Neural cell (in vitro differentiated cells): ENCODE results near the gene PCSK4. TPM values are rescaled to one million over a fixed set of nuclear protein-coding genes. Genes with fewer than 3 reads are reported as not detected.

Experiments used
- H2AFZ ChIP-seq: fragments of 200-600, 300-800 bp; sonication (generic), shearing (Covaris generic); 2 replicates; pipeline ENCODE4 v1.6.0; 2014; ENCODE audit warnings: low read depth, mild to moderate bottlenecking, antibody characterized with exemption, low read length, moderate library complexity
- H3F3A ChIP-seq: fragments of 200-600 bp; shearing (Covaris generic); 2 replicates; pipeline ENCODE4 v1.6.1; 2016; ENCODE audit warnings: mild to moderate bottlenecking, moderate library complexity, mixed read lengths, antibody characterized with exemption, low read length; ENCODE audit not compliant: insufficient read depth, poor library complexity, severe bottlenecking
- H3K27ac ChIP-seq: fragments of 200-600, 300-800 bp; sonication (generic), shearing (Covaris generic); 2 replicates; pipeline ENCODE4 v1.5.1; 2014; ENCODE audit warnings: mild to moderate bottlenecking, low read length, moderate library complexity
- H3K27me3 ChIP-seq: fragments of 300-800, 200-600 bp; sonication (generic), shearing (Covaris generic); 2 replicates; pipeline ENCODE4 v1.6.0; 2014; ENCODE audit warnings: mild to moderate bottlenecking, low read depth, low read length, moderate library complexity; ENCODE audit not compliant: insufficient read depth
- H3K36me3 ChIP-seq: fragments of 300-800, 200-600 bp; sonication (generic), shearing (Covaris generic); 2 replicates; pipeline ENCODE4 v1.5.1; 2014; ENCODE audit warnings: mild to moderate bottlenecking, antibody characterized with exemption, low read length, moderate library complexity; ENCODE audit not compliant: insufficient read depth
- H3K4me2 ChIP-seq: fragments of 300-800, 200-600 bp; sonication (generic), shearing (Covaris generic); 2 replicates; pipeline ENCODE4 v1.6.0; 2014; ENCODE audit warnings: mild to moderate bottlenecking, low read length
- H3K4me3 ChIP-seq: fragments of 300-800, 200-600 bp; sonication (generic), shearing (Covaris generic); 2 replicates; pipeline ENCODE4 v1.5.1; 2014; ENCODE audit warnings: mild to moderate bottlenecking, low read length, moderate library complexity
- H3K79me2 ChIP-seq: fragments of 200-600 bp; shearing (Covaris generic); replicated peaks from 2 replicates; pipeline ENCODE4 v1.6.0; 2014; ENCODE audit warnings: mild to moderate bottlenecking, low read length, moderate library complexity; ENCODE audit not compliant: insufficient read depth
- H3K9ac ChIP-seq: fragments of 300-800, 200-600 bp; sonication (generic), shearing (Covaris generic); 2 replicates; pipeline ENCODE4 v1.6.1; 2016; ENCODE audit warnings: mild to moderate bottlenecking, low read length, mixed read lengths
- H3K9me2 ChIP-seq: fragments of 200-600 bp; shearing (Covaris generic); 2 replicates; pipeline ENCODE4 v1.6.1; 2016; ENCODE audit warnings: mild to moderate bottlenecking, low read length, mixed read lengths; ENCODE audit not compliant: insufficient read depth
- H3K9me3 ChIP-seq: fragments of 200-600, 300-800 bp; sonication (generic), shearing (Covaris generic); 2 replicates; pipeline ENCODE4 v1.6.1; 2016; ENCODE audit warnings: mild to moderate bottlenecking, mixed run types, low read length, moderate library complexity, mixed read lengths
- H4K20me1 ChIP-seq: fragments of 200-600 bp; shearing (Covaris generic); 2 replicates; pipeline ENCODE4 v1.6.1; 2016; ENCODE audit warnings: mild to moderate bottlenecking, mixed run types; ENCODE audit not compliant: insufficient read depth
- EP300 ChIP-seq: fragments of 450-650 bp; conservative IDR thresholded peaks from 2 replicates; pipeline ENCODE4 v1.6.1; 2014; ENCODE audit warnings: antibody characterized with exemption, mild to moderate bottlenecking, moderate library complexity; ENCODE audit not compliant: poor library complexity, severe bottlenecking
- EZH2 ChIP-seq: fragments of 200-600, 300-800 bp; shearing (Covaris generic), sonication (generic); IDR thresholded peaks from 2 replicates; pipeline ENCODE4 v1.6.1; 2014; ENCODE audit warnings: antibody characterized with exemption, low read length, borderline replicate concordance, mild to moderate bottlenecking; ENCODE audit not compliant: insufficient read depth, poor library complexity, severe bottlenecking
- MXI1 ChIP-seq: fragments of 450-650 bp; conservative IDR thresholded peaks from 2 replicates; pipeline ENCODE4 v1.6.1; 2014; ENCODE audit warnings: antibody characterized with exemption, mild to moderate bottlenecking; ENCODE audit not compliant: poor library complexity, severe bottlenecking
- POLR2AphosphoS5 ChIP-seq: IDR thresholded peaks from 2 replicates; pipeline ENCODE4 v1.6.1; 2012
- RAD21 ChIP-seq: fragments of 450-650 bp; conservative IDR thresholded peaks from 2 replicates; pipeline ENCODE4 v1.6.1; 2014; ENCODE audit warnings: antibody characterized with exemption, mild to moderate bottlenecking, moderate library complexity
- SMC3 ChIP-seq: fragments of 450-650 bp; conservative IDR thresholded peaks from 2 replicates; pipeline ENCODE4 v1.6.1; 2014; ENCODE audit warnings: antibody characterized with exemption, mild to moderate bottlenecking, moderate library complexity; ENCODE audit not compliant: poor library complexity
- TAF1 ChIP-seq: IDR thresholded peaks from 2 replicates; pipeline ENCODE4 v1.6.1; 2012; ENCODE audit warnings: low read depth
- polyA plus RNA-seq: library from polyadenylated mRNA; depleted of rRNA; stranded (reverse); fragments of >200 nt; gene quantifications from 2 replicates; pipeline ENCODE4 v1.2.3, GENCODE V29; 2014
- TF ChIP-seq, protein P1 (sequence below): IDR thresholded peaks from 2 replicates; pipeline ENCODE4 v1.6.1; 2012; ENCODE audit warnings: borderline replicate concordance
- TF ChIP-seq, protein P2 (sequence below): fragments of 450-650 bp; IDR thresholded peaks from 2 replicates; pipeline ENCODE4 v1.5.1; 2014; ENCODE audit warnings: antibody characterized with exemption, mild to moderate bottlenecking, moderate library complexity; ENCODE audit not compliant: poor library complexity, severe bottlenecking

The PCSK4 gene
- polyA plus RNA-seq, 1 donor from 2014 or later = 11.8 TPM

DNA sequence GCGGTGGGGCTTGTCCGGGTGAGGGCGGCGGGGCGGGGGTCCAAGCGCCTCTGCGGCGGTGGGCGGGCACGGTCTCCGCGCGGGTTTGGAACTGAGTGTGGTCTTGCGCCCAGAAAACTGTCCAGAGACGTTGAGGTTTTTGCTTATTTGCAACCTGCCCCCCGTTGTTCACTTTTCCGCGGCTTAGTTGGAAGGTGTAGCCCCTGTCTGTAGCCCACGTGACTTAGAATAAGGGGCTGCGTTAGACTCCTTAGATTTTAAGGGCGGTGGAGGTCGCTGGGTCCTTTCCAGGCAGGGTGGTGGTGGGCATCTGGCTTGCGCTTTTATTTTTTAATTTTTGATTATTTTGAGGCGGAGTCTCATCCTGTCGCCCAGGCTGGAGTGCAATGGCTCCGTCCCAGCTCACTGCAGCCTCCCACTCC, 51.2 kb downstream of the PCSK4 start:
- Histone ChIP-seq H2AFZ (no peak overlapping the region), H3F3A (peaks cover 4% of the 10 kb centered on the region), H3K4me2 (peak overlapping the region; percentile 44), H3K27me3 (no peaks in the 10 kb centered on the region), H3K27ac (peak overlapping the region; percentile 82), H3K4me3 (peak overlapping the region; percentile 96), H3K9ac (peak overlapping the region; percentile 81), H3K9me3 (no peaks in the 10 kb centered on the region), H3K9me2 (no peaks in the 10 kb centered on the region), H3K79me2 (peaks cover 14% of the 10 kb centered on the region), H4K20me1 (peaks cover 4% of the 10 kb centered on the region), H3K36me3 (no peaks in the 10 kb centered on the region)
- no peak for TF ChIP-seq RAD21
- TF ChIP-seq, protein P1, sequence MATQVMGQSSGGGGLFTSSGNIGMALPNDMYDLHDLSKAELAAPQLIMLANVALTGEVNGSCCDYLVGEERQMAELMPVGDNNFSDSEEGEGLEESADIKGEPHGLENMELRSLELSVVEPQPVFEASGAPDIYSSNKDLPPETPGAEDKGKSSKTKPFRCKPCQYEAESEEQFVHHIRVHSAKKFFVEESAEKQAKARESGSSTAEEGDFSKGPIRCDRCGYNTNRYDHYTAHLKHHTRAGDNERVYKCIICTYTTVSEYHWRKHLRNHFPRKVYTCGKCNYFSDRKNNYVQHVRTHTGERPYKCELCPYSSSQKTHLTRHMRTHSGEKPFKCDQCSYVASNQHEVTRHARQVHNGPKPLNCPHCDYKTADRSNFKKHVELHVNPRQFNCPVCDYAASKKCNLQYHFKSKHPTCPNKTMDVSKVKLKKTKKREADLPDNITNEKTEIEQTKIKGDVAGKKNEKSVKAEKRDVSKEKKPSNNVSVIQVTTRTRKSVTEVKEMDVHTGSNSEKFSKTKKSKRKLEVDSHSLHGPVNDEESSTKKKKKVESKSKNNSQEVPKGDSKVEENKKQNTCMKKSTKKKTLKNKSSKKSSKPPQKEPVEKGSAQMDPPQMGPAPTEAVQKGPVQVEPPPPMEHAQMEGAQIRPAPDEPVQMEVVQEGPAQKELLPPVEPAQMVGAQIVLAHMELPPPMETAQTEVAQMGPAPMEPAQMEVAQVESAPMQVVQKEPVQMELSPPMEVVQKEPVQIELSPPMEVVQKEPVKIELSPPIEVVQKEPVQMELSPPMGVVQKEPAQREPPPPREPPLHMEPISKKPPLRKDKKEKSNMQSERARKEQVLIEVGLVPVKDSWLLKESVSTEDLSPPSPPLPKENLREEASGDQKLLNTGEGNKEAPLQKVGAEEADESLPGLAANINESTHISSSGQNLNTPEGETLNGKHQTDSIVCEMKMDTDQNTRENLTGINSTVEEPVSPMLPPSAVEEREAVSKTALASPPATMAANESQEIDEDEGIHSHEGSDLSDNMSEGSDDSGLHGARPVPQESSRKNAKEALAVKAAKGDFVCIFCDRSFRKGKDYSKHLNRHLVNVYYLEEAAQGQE = no peak
- TF ChIP-seq EP300 = no peak
- no peak for TF ChIP-seq TAF1
- no peak for TF ChIP-seq MXI1
- TF ChIP-seq POLR2AphosphoS5 = no peak
- no peak for TF ChIP-seq SMC3
- TF ChIP-seq EZH2 = no peak

DNA sequence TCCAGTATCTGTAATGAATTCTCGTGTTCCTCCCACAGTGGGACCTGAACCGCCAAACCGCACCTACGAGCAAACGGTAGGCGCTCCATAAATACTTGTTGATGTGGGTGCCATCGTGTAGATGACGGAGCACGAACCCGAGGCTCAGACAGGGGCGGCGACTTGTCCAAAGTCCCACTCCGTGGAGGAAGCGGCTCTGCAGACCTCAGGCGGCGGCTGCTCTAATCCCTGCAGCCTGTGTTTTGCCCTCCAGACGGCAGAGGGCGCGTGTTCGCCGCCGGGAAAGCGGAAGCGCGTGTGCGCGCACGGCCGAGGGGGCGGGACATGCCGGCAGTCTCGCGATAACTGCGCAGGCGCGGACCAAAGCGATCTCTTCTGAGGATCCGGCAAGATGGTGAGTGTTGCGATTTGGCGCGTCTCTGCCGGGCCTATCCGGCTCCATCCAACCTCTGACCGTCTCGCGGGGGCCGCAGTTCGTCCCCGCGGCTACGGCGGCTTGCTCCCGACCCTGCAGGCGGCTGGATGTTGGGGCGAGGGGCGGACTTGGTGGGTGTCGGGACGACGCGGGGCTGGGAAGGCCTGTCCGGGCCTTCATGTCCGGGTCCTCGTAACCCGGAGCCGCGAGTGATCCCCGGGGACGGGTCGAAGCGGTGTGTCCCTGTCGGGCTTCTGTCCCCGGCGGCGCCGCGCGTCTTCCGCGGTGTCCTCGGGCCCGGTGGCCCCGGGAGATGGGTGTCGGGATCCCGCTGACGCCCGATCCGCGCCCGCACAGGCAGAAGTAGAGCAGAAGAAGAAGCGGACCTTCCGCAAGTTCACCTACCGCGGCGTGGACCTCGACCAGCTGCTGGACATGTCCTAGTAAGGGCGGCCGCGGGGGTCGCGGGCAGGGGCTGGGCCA, 51.9 kb downstream of the PCSK4 start, which contains the start of gene RPS15:
Gene RPS15 (plus strand): TSS at position 362 of the 898 bp plus-strand sequence. CDS start 30 bp downstream, at position 392.
- no peaks in the 10 kb centered on the region for H3K36me3 ChIP-seq

More for the DNA sequence above, 51.9 kb downstream of the PCSK4 start, which contains the start of gene RPS15:
- Histone ChIP-seq H3K9me3 (no peaks in the 10 kb centered on the region), H3F3A (peaks cover 4% of the 10 kb centered on the region), H3K9me2 (no peaks in the 10 kb centered on the region), H3K4me2 (peak within 1 kb of the TSS; percentile 44), H4K20me1 (peaks cover 4% of the 10 kb centered on the region), H3K27ac (peak within 1 kb of the TSS; percentile 82), H3K9ac (peak within 1 kb of the TSS; percentile 81), H3K4me3 (peak within 1 kb of the TSS; percentile 96), H2AFZ (no peak within 1 kb of the TSS), H3K79me2 (peaks cover 14% of the 10 kb centered on the region), H3K27me3 (no peaks in the 10 kb centered on the region)
- TF ChIP-seq SMC3 (peak; percentile 70), EZH2 (no peak), TAF1 (peak; percentile 98), EP300 (peak; percentile 71), POLR2AphosphoS5 (peak; percentile 98), RAD21 (peak; percentile 58), MXI1 (peak; percentile 86)
- TF ChIP-seq, protein P2, sequence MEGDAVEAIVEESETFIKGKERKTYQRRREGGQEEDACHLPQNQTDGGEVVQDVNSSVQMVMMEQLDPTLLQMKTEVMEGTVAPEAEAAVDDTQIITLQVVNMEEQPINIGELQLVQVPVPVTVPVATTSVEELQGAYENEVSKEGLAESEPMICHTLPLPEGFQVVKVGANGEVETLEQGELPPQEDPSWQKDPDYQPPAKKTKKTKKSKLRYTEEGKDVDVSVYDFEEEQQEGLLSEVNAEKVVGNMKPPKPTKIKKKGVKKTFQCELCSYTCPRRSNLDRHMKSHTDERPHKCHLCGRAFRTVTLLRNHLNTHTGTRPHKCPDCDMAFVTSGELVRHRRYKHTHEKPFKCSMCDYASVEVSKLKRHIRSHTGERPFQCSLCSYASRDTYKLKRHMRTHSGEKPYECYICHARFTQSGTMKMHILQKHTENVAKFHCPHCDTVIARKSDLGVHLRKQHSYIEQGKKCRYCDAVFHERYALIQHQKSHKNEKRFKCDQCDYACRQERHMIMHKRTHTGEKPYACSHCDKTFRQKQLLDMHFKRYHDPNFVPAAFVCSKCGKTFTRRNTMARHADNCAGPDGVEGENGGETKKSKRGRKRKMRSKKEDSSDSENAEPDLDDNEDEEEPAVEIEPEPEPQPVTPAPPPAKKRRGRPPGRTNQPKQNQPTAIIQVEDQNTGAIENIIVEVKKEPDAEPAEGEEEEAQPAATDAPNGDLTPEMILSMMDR = peak; percentile 98
- TF ChIP-seq, protein P1 = peak; percentile 97
